Panc1 (cell line): Measurements from ENCODE around the gene SRPK1. TPM values are rescaled to one million over a fixed set of nuclear protein-coding genes. Genes with fewer than 3 reads are reported as not detected.

Source experiments
- ATAC-seq: fragments of 200-7000 bp; cut with Tn5 transposase; 2 replicates; pipeline ENCODE4 v1.9.1; 2020; ENCODE audit warnings: mild to moderate bottlenecking, moderate library complexity
- BruUV-seq: library from RNA; stranded (reverse); fragments of 400-500 nt; replicated peaks from 2 replicates; lab custom pipeline; 2021; lab: Mats Ljungman, UMichigan
- CTCF ChIA-PET: fragments of 300-600 bp; sonication (Branson Sonifier 250); formaldehyde crosslinking; loops from one replicate; lab custom pipeline; 2022; ENCODE audit warnings: antibody characterized with exemption; lab: Charles Lee
- POLR2A ChIA-PET: fragments of 300-600 bp; sonication (Branson Sonifier 250); formaldehyde crosslinking; loops from one replicate; lab custom pipeline; 2022; ENCODE audit warnings: antibody characterized with exemption; lab: Charles Lee
- DNase-seq: peaks from one replicate; pipeline ENCODE4 v3.0.0-alpha.2; 2010; ENCODE audit warnings: low read depth, low spot score
- H3K27ac ChIP-seq: 2 replicates; pipeline ENCODE4 v1.5.1; 2011; ENCODE audit warnings: mild to moderate bottlenecking, low read length, inconsistent platforms
- H3K27me3 ChIP-seq: fragments of 200-500 bp; sonication (Bioruptor generic); 2 replicates; pipeline ENCODE4 v1.6.0; 2014; ENCODE audit warnings: low read length, inconsistent platforms; ENCODE audit not compliant: control insufficient read depth, insufficient read depth
- H3K36me3 ChIP-seq: fragments of 200-500 bp; sonication (Bioruptor generic); 2 replicates; pipeline ENCODE4 v1.5.1; 2014; ENCODE audit warnings: inconsistent platforms, mild to moderate bottlenecking, low read length, moderate library complexity; ENCODE audit not compliant: control insufficient read depth, insufficient read depth
- H3K4me1 ChIP-seq: 2 replicates; pipeline ENCODE4 v1.5.1; 2011; ENCODE audit warnings: inconsistent platforms, mild to moderate bottlenecking, low read length, moderate library complexity; ENCODE audit not compliant: control insufficient read depth, insufficient read depth
- H3K4me3 ChIP-seq, 2 experiments: 2 replicates each; pipeline ENCODE4 v1.5.1; 2011 to 2012; ENCODE audit warnings: low read depth in 2 of 2, low read length in 2 of 2, mild to moderate bottlenecking in 2 of 2, inconsistent platforms in 1 of 2, moderate library complexity in 1 of 2
- H3K9me3 ChIP-seq: fragments of 200-500 bp; sonication (Bioruptor generic); 2 replicates; pipeline ENCODE4 v1.5.1; 2014; ENCODE audit warnings: low read depth, mild to moderate bottlenecking, inconsistent platforms, low read length, moderate library complexity; ENCODE audit not compliant: control insufficient read depth, insufficient read depth
- POLR2AphosphoS5 ChIP-seq: IDR thresholded peaks from 2 replicates; pipeline ENCODE4 v1.6.1; 2012; ENCODE audit warnings: mild to moderate bottlenecking, low read depth, low read length, moderate library complexity
- SIN3A ChIP-seq: IDR thresholded peaks from 2 replicates; pipeline ENCODE4 v1.6.1; 2012; ENCODE audit warnings: low read depth, mild to moderate bottlenecking, low read length, moderate library complexity, borderline replicate concordance; ENCODE audit not compliant: insufficient read depth
- TCF7L2 ChIP-seq: IDR thresholded peaks from 2 replicates; pipeline ENCODE4 v1.6.1; 2011; ENCODE audit warnings: mild to moderate bottlenecking, low read depth, low read length, inconsistent platforms
- in situ Hi-C: cut with HindIII; loops from 2 replicates; pipeline ENCODE4 v1.10.0; 2016; ENCODE audit warnings: low sequenced_read_pairs, low pct_unique_long_range_greater_than_20kb
- intact Hi-C: fragments of 100-400 bp; cut with micrococcal nuclease; formaldehyde crosslinking; loops from one replicate; pipeline ENCODE4 v1.10.0; 2022; ENCODE audit not compliant: unreplicated experiment
- total RNA-seq: library from RNA; stranded (reverse); gene quantifications from one replicate; pipeline ENCODE4 v1.2.1, GENCODE V29; 2021; ENCODE audit not compliant: unreplicated experiment
- TF ChIP-seq, protein P1 (sequence below), 2 experiments: IDR thresholded peaks; 2 replicates each; pipeline ENCODE4 v1.6.1; 2011 to 2012; ENCODE audit warnings: low read depth in 2 of 2, control low read depth in 1 of 2, low read length in 1 of 2, mild to moderate bottlenecking in 1 of 2, moderate library complexity in 1 of 2; ENCODE audit not compliant: insufficient read depth in 1 of 2
- TF ChIP-seq, protein P2 (sequence below): fragments of 450-650 bp; IDR thresholded peaks from 2 replicates; pipeline ENCODE4 v1.5.1; 2017; ENCODE audit warnings: mild to moderate bottlenecking

SRPK1 gene
- total RNA-seq, 1 experiment from 2014 or later = 68.3 TPM

DNA sequence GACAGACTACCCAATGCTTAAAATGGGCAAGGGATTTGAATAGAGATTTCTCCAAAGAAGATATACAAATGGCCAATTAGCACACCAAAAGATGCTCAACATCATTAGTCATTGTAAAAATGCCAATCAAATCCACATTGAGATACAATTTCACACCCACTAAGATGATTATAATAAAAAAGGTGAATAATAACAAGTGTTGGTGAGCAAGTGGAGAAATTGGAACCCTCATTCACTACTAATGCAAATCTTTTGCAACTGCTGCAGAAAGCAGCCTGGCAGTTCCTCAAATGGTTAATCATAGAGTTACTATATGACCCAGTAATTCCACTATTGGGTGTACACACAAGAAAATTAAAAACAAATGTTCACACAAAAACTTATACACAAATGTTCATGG lies 103.4 kb downstream of the SRPK1 start:
- H3K27ac ChIP-seq = no peak overlapping the region
- TF ChIP-seq, protein P1, sequence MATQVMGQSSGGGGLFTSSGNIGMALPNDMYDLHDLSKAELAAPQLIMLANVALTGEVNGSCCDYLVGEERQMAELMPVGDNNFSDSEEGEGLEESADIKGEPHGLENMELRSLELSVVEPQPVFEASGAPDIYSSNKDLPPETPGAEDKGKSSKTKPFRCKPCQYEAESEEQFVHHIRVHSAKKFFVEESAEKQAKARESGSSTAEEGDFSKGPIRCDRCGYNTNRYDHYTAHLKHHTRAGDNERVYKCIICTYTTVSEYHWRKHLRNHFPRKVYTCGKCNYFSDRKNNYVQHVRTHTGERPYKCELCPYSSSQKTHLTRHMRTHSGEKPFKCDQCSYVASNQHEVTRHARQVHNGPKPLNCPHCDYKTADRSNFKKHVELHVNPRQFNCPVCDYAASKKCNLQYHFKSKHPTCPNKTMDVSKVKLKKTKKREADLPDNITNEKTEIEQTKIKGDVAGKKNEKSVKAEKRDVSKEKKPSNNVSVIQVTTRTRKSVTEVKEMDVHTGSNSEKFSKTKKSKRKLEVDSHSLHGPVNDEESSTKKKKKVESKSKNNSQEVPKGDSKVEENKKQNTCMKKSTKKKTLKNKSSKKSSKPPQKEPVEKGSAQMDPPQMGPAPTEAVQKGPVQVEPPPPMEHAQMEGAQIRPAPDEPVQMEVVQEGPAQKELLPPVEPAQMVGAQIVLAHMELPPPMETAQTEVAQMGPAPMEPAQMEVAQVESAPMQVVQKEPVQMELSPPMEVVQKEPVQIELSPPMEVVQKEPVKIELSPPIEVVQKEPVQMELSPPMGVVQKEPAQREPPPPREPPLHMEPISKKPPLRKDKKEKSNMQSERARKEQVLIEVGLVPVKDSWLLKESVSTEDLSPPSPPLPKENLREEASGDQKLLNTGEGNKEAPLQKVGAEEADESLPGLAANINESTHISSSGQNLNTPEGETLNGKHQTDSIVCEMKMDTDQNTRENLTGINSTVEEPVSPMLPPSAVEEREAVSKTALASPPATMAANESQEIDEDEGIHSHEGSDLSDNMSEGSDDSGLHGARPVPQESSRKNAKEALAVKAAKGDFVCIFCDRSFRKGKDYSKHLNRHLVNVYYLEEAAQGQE (IDR thresholded peaks at IDR 0.05; ENCODE audit: insufficient read depth in 1 of 2, low read depth in 2 of 2, low read length in 1 of 2) = no peak
- TF ChIP-seq POLR2AphosphoS5 (no peak), TCF7L2 (no peak), SIN3A (no peak)
- TF ChIP-seq, protein P2, sequence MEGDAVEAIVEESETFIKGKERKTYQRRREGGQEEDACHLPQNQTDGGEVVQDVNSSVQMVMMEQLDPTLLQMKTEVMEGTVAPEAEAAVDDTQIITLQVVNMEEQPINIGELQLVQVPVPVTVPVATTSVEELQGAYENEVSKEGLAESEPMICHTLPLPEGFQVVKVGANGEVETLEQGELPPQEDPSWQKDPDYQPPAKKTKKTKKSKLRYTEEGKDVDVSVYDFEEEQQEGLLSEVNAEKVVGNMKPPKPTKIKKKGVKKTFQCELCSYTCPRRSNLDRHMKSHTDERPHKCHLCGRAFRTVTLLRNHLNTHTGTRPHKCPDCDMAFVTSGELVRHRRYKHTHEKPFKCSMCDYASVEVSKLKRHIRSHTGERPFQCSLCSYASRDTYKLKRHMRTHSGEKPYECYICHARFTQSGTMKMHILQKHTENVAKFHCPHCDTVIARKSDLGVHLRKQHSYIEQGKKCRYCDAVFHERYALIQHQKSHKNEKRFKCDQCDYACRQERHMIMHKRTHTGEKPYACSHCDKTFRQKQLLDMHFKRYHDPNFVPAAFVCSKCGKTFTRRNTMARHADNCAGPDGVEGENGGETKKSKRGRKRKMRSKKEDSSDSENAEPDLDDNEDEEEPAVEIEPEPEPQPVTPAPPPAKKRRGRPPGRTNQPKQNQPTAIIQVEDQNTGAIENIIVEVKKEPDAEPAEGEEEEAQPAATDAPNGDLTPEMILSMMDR = no peak
- no TSS peak for BruUV-seq
- no peak overlapping the region for H3K4me3 ChIP-seq
- H3K4me1 ChIP-seq = no peaks in the 10 kb centered on the region
- DNase-seq (no peak), ATAC-seq (no peak)
- in situ Hi-C loops = no loop called here
- ChIA-PET CTCF (no interaction called here), POLR2A (no interaction called here)
- intact Hi-C loops = no loop called here
- no peaks in the 10 kb centered on the region for H3K27me3 ChIP-seq
- no peaks in the 10 kb centered on the region for H3K36me3 ChIP-seq
- no peaks in the 10 kb centered on the region for H3K9me3 ChIP-seq

DNA sequence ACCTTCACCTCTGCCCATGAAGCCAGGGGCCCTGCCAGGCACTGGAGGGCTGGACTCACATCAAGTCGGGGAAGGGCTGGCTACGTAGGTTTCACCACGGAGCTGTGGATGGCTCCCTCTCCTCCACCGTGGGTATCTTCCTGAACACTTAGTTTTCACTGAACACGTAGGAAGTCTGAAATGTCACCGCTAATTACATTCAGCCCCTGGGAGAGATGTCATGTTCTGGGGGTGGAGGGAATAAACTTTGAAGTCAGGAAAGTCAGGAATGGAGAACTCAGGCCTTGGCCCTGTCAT lies 109.3 kb downstream of the SRPK1 start:
- H3K4me1 ChIP-seq = peaks cover 5% of the 10 kb centered on the region; the same call in 1 of the 2 replicates
- ATAC-seq (0 out of 2 replicates have a peak, but pooled peaks have one; percentile 24), DNase-seq (no peak)
- ChIA-PET CTCF (no interaction called here), POLR2A (no interaction called here)
- no TSS peak for BruUV-seq
- no peaks in the 10 kb centered on the region for H3K27me3 ChIP-seq
- TF ChIP-seq TCF7L2 (no peak), SIN3A (no peak), POLR2AphosphoS5 (no peak)
- TF ChIP-seq, protein P1 (IDR thresholded peaks at IDR 0.05; ENCODE audit: insufficient read depth in 1 of 2, low read depth in 2 of 2, low read length in 1 of 2) = no peak
- intact Hi-C loops = no loop called here
- no peak overlapping the region for H3K27ac ChIP-seq
- H3K9me3 ChIP-seq = no peaks in the 10 kb centered on the region
- H3K4me3 ChIP-seq = no peak overlapping the region
- no peaks in the 10 kb centered on the region for H3K36me3 ChIP-seq
- in situ Hi-C loops = no loop called here
